ENCODE results near the gene OXCT1. TPM values are rescaled to one million over a fixed set of nuclear protein-coding genes. Genes with fewer than 3 reads are reported as not detected.

Gene OXCT1
- total RNA-seq, 1 donor: 39.4 TPM

DNA sequence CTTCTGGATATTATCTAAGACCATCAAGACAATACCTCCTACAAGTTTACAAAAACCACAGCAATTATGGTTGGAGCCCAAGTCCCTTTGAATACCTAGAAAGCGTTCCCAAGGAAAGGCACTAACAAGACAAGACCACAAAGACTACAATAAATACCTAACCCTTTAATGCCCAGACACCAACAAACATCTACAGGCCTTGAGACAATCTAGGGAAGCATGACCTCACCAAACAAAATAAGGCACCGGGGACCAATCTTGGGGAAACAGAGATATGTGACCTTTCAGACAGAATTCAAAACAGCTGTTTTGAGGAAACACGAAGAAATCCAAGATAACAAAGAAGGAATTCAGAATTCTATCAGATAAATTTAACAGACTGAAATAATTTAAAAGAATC lies 37.8 kb downstream of the OXCT1 start:
- no peak for DNase-seq (ENCODE audit: insufficient read length, low spot score, missing footprints)
- TF ChIP-seq CTCF (IDR thresholded peaks at IDR 0.05; ENCODE audit: extremely low read depth, low read depth, low read length): no peak
- no peak overlapping the region for H3K27ac ChIP-seq (ENCODE audit: low read depth, low read length)

GRCh38 chr5:41831155-41831554 lies 39.1 kb downstream of the OXCT1 start:
- Histone ChIP-seq H3K4me1 (ENCODE audit: insufficient read depth, low read length) (peaks cover 10% of the 10 kb centered on the region), H3K9me3 (ENCODE audit: low read depth, low read length) (no peaks in the 10 kb centered on the region), H3K4me3 (ENCODE audit: insufficient read depth, low read length) (no peak overlapping the region), H3K27me3 (ENCODE audit: insufficient read depth, low read length) (no peaks in the 10 kb centered on the region), H3K4me2 (ENCODE audit: insufficient read depth, low read length) (no peak overlapping the region), H3K27ac (ENCODE audit: low read depth, low read length) (no peak overlapping the region), H3K36me3 (ENCODE audit: insufficient read depth, low read length) (peaks cover 11% of the 10 kb centered on the region), H3K79me2 (ENCODE audit: insufficient read depth, low read length) (no peaks in the 10 kb centered on the region), H4K20me1 (ENCODE audit: insufficient read depth, low read length) (no peaks in the 10 kb centered on the region), H2AFZ (ENCODE audit: low read length) (no peak overlapping the region)
- DNase-seq (ENCODE audit: insufficient read length, low spot score, missing footprints): no peak
- TF ChIP-seq CTCF (IDR thresholded peaks at IDR 0.05; ENCODE audit: extremely low read depth, low read depth, low read length): no peak

More for the DNA sequence above, 37.8 kb downstream of the OXCT1 start:
- Histone ChIP-seq H3K79me2 (ENCODE audit: insufficient read depth, low read length) (no peaks in the 10 kb centered on the region), H3K27me3 (ENCODE audit: insufficient read depth, low read length) (no peaks in the 10 kb centered on the region), H3K36me3 (ENCODE audit: insufficient read depth, low read length) (peaks cover 11% of the 10 kb centered on the region), H3K4me3 (ENCODE audit: insufficient read depth, low read length) (no peak overlapping the region), H3K4me1 (ENCODE audit: insufficient read depth, low read length) (peaks cover 13% of the 10 kb centered on the region), H3K4me2 (ENCODE audit: insufficient read depth, low read length) (no peak overlapping the region), H2AFZ (ENCODE audit: low read length) (no peak overlapping the region), H3K9me3 (ENCODE audit: low read depth, low read length) (no peaks in the 10 kb centered on the region), H4K20me1 (ENCODE audit: insufficient read depth, low read length) (no peaks in the 10 kb centered on the region)

- no peak overlapping the region for H2AFZ ChIP-seq (ENCODE audit: low read length)
- no peaks in the 10 kb centered on the region for H3K27me3 ChIP-seq (ENCODE audit: insufficient read depth, low read length)
- no peak overlapping the region for H3K27ac ChIP-seq (ENCODE audit: low read depth, low read length)
- TF ChIP-seq CTCF (IDR thresholded peaks at IDR 0.05; ENCODE audit: extremely low read depth, low read depth, low read length): no peak
- H3K36me3 ChIP-seq (ENCODE audit: insufficient read depth, low read length): peaks cover 11% of the 10 kb centered on the region
- no peak overlapping the region for H3K4me3 ChIP-seq (ENCODE audit: insufficient read depth, low read length)
- H3K4me1 ChIP-seq (ENCODE audit: insufficient read depth, low read length): no peaks in the 10 kb centered on the region
- H3K9me3 ChIP-seq (ENCODE audit: low read depth, low read length): no peaks in the 10 kb centered on the region
- no peaks in the 10 kb centered on the region for H3K79me2 ChIP-seq (ENCODE audit: insufficient read depth, low read length)
- H3K4me2 ChIP-seq (ENCODE audit: insufficient read depth, low read length): no peak overlapping the region
- no peaks in the 10 kb centered on the region for H4K20me1 ChIP-seq (ENCODE audit: insufficient read depth, low read length)
- DNase-seq (ENCODE audit: insufficient read length, low spot score, missing footprints): no peak
Measured at GRCh38 chr5:41827792-41828191, 42.4 kb downstream of the OXCT1 start.

DNA sequence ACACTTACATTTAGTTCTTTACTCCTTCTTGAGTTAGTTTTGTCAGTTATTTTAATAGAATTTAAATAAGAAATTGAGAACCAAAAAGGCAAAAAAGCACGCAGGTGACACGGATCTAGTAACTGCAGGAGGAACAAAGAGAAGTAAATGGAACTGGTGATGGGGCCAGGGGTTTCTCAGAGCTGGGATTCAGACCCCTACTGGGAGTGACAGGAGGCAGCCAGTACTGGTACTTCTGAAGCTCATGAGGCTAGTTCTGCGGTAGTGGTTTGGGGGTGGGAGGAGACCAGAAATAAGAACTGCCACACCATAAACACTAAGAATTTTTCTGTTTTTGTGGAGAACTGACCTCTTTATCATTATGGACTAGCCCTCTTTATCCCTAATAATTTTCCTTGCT lies 48.2 kb downstream of the OXCT1 start:
- H3K27me3 ChIP-seq (ENCODE audit: insufficient read depth, low read length): no peaks in the 10 kb centered on the region
- TF ChIP-seq CTCF (IDR thresholded peaks at IDR 0.05; ENCODE audit: extremely low read depth, low read depth, low read length): no peak
- H3K79me2 ChIP-seq (ENCODE audit: insufficient read depth, low read length): no peaks in the 10 kb centered on the region
- no peak overlapping the region for H2AFZ ChIP-seq (ENCODE audit: low read length)
- H3K4me2 ChIP-seq (ENCODE audit: insufficient read depth, low read length): no peak overlapping the region
- H3K27ac ChIP-seq (ENCODE audit: low read depth, low read length): no peak overlapping the region
- H3K4me3 ChIP-seq (ENCODE audit: insufficient read depth, low read length): no peak overlapping the region
- H3K4me1 ChIP-seq (ENCODE audit: insufficient read depth, low read length): no peaks in the 10 kb centered on the region
- H3K36me3 ChIP-seq (ENCODE audit: insufficient read depth, low read length): no peaks in the 10 kb centered on the region
- no peaks in the 10 kb centered on the region for H4K20me1 ChIP-seq (ENCODE audit: insufficient read depth, low read length)
- no peak for DNase-seq (ENCODE audit: insufficient read length, low spot score, missing footprints)
- no peaks in the 10 kb centered on the region for H3K9me3 ChIP-seq (ENCODE audit: low read depth, low read length)

All from osteoblast (primary cell).